ENCODE results near the gene TLR4. TPM values are rescaled to one million over a fixed set of nuclear protein-coding genes. Genes with fewer than 3 reads are reported as not detected.

TLR4 gene
- total and polyA plus RNA-seq, 4 donors = 4.5 to 41.6 (median 25.9) TPM

GRCh38 chr9:117677572-117677971, 26.6 kb upstream of the TLR4 start:
- H3K9me3 ChIP-seq (ENCODE audit: control insufficient read depth in 4 of 4, insufficient read depth in 3 of 4, low read length in 3 of 4) = no peaks in the 10 kb centered on the region
- H3K27me3 ChIP-seq (ENCODE audit: control insufficient read depth in 3 of 3, insufficient read depth in 3 of 3, low read length in 2 of 3) = no peaks in the 10 kb centered on the region
- H3K27ac ChIP-seq (ENCODE audit: low read depth in 1 of 2, low read length in 1 of 2) = no peak overlapping the region
- ATAC-seq (ENCODE audit: insufficient read depth, low FRiP score) (no peak), DNase-seq (peak in 2 of 3 donors; percentile 4 to 9)
- no peak overlapping the region for H3K9ac ChIP-seq (ENCODE audit: insufficient read depth in 1 of 2, low read length in 2 of 2)
- no peaks in the 10 kb centered on the region for H3K36me3 ChIP-seq (ENCODE audit: control insufficient read depth in 4 of 4, insufficient read depth in 4 of 4, low read length in 4 of 4)
- no peak overlapping the region for H3K4me3 ChIP-seq
- TF ChIP-seq CTCF (IDR thresholded peaks at IDR 0.05; ENCODE audit: control extremely low read depth, extremely low read depth) = no peak
- H3K4me1 ChIP-seq (ENCODE audit: control insufficient read depth in 5 of 5, insufficient read depth in 5 of 5, low read length in 5 of 5) = no peaks in the 10 kb centered on the region

- WGBS, 2 donors = 0% methylated on average over 1 of the region's 1 CpG
- Histone ChIP-seq H3K27me3 (ENCODE audit: control insufficient read depth in 3 of 3, insufficient read depth in 3 of 3, low read length in 2 of 3) (no peaks in the 10 kb centered on the region), H3K27ac (ENCODE audit: low read depth in 1 of 2, low read length in 1 of 2) (peak overlapping the region in 1 of 2 donors; percentile 21), H3K4me3 (no peak overlapping the region), H3K36me3 (ENCODE audit: control insufficient read depth in 4 of 4, insufficient read depth in 4 of 4, low read length in 4 of 4) (no peaks in the 10 kb centered on the region), H3K9ac (ENCODE audit: insufficient read depth in 1 of 2, low read length in 2 of 2) (no peak overlapping the region), H3K4me1 (ENCODE audit: control insufficient read depth in 5 of 5, insufficient read depth in 5 of 5, low read length in 5 of 5) (no peaks in the 10 kb centered on the region), H3K9me3 (ENCODE audit: control insufficient read depth in 4 of 4, insufficient read depth in 3 of 4, low read length in 3 of 4) (no peaks in the 10 kb centered on the region)
- ATAC-seq (ENCODE audit: insufficient read depth, low FRiP score) = no peak
- no peak for DNase-seq
- no peak for TF ChIP-seq CTCF (IDR thresholded peaks at IDR 0.05; ENCODE audit: control extremely low read depth, extremely low read depth)
Observed at GRCh38 chr9:117678871-117679270, 25.3 kb upstream of the TLR4 start.

GRCh38 chr9:117679416-117679815, 24.8 kb upstream of the TLR4 start:
- H3K4me1 ChIP-seq (ENCODE audit: control insufficient read depth in 5 of 5, insufficient read depth in 5 of 5, low read length in 5 of 5) = no peaks in the 10 kb centered on the region
- H3K9ac ChIP-seq (ENCODE audit: insufficient read depth in 1 of 2, low read length in 2 of 2) = no peak overlapping the region

More at GRCh38 chr9:117679416-117679815, 24.8 kb upstream of the TLR4 start:
- Histone ChIP-seq H3K27me3 (ENCODE audit: control insufficient read depth in 3 of 3, insufficient read depth in 3 of 3, low read length in 2 of 3) (no peaks in the 10 kb centered on the region), H3K4me3 (no peak overlapping the region), H3K27ac (ENCODE audit: low read depth in 1 of 2, low read length in 1 of 2) (no peak overlapping the region), H3K9me3 (ENCODE audit: control insufficient read depth in 4 of 4, insufficient read depth in 3 of 4, low read length in 3 of 4) (no peaks in the 10 kb centered on the region), H3K36me3 (ENCODE audit: control insufficient read depth in 4 of 4, insufficient read depth in 4 of 4, low read length in 4 of 4) (no peaks in the 10 kb centered on the region)
- TF ChIP-seq CTCF (IDR thresholded peaks at IDR 0.05; ENCODE audit: control extremely low read depth, extremely low read depth) = no peak
- WGBS, 2 donors = 31 to 48% methylated on average over 2 of the region's 2 CpGs
- no peak for ATAC-seq (ENCODE audit: insufficient read depth, low FRiP score)
- no peak for DNase-seq
